PC-9 (cell line): ENCODE measurements around the gene SH3BP5L.

Experiments used
- CTCF ChIP-seq: fragments of 200-600 bp; sonication (generic); conservative IDR thresholded peaks from 2 replicates; pipeline ENCODE4 v1.6.1; 2017; ENCODE audit warnings: mixed run types, antibody characterized with exemption, mild to moderate bottlenecking, moderate library complexity
- EZH2 ChIP-seq: fragments of 200-600 bp; sonication (generic); IDR thresholded peaks from 2 replicates; pipeline ENCODE4 v1.8.0; 2017; ENCODE audit warnings: antibody characterized with exemption, low read depth

GRCh38 chr1:248857201-248857600 lies 31.5 kb upstream of the SH3BP5L start:
- TF ChIP-seq CTCF: no peak
- no peak for TF ChIP-seq EZH2
